GM23338 (cell line): ENCODE measurements around the gene GPC5.

Experiments used
- CTCF ChIP-seq, 2 experiments: fragments of 200-600 bp in 1 of 2; sonication (generic) in 1 of 2; conservative IDR thresholded peaks; 2 replicates each; pipeline versions ENCODE4 v1.5.1 to v1.6.1; 2016 to 2017; ENCODE audit warnings: antibody characterized with exemption in 2 of 2, low read depth in 2 of 2, mild to moderate bottlenecking in 2 of 2, moderate library complexity in 1 of 2
- ETS1 ChIP-seq: IDR thresholded peaks from 2 replicates; pipeline ENCODE4 v1.6.1; 2016; ENCODE audit warnings: antibody characterized with exemption
- POLR2AphosphoS5 ChIP-seq: IDR thresholded peaks from 2 replicates; pipeline ENCODE4 v1.6.1; 2016; ENCODE audit warnings: antibody characterized with exemption, low read depth

GRCh38 chr13:91510058-91510457, 111.6 kb downstream of the GPC5 start:
- TF ChIP-seq ETS1 = no peak
- no peak for TF ChIP-seq CTCF (conservative IDR thresholded peaks at IDR 0.05; ENCODE audit: low read depth in 2 of 2)
- TF ChIP-seq POLR2AphosphoS5 = no peak
